MM.1S (cell line): ENCODE results near the gene DKK3.

ENCODE experiments used
- DNase-seq: peaks from one replicate; pipeline ENCODE4 v3.0.0-alpha.2; 2015
- H2AFZ ChIP-seq: fragments of 300-600 bp; sonication (generic); 2 replicates; pipeline ENCODE4 v1.6.0; 2016; ENCODE audit warnings: antibody characterized with exemption, low read length
- H3F3A ChIP-seq: fragments of 300-600 bp; sonication (generic); 2 replicates; pipeline ENCODE4 v1.6.1; 2016; ENCODE audit warnings: mild to moderate bottlenecking, antibody characterized with exemption, low read length, moderate library complexity, mixed read lengths; ENCODE audit not compliant: insufficient read depth
- H3K27ac ChIP-seq: fragments of 300-600 bp; sonication (generic); 2 replicates; pipeline ENCODE4 v1.5.1; 2016; ENCODE audit warnings: mild to moderate bottlenecking, low read length
- H3K27me3 ChIP-seq: fragments of 300-600 bp; sonication (generic); replicated peaks from 2 replicates; pipeline ENCODE4 v1.6.0; 2016; ENCODE audit warnings: low read length; ENCODE audit not compliant: insufficient read depth
- H3K36me3 ChIP-seq: fragments of 300-600 bp; sonication (generic); replicated peaks from 2 replicates; pipeline ENCODE4 v1.6.1; 2016; ENCODE audit warnings: mild to moderate bottlenecking, low read length, mixed read lengths; ENCODE audit not compliant: insufficient read depth
- H3K4me1 ChIP-seq: fragments of 300-600 bp; sonication (generic); 2 replicates; pipeline ENCODE4 v1.6.1; 2016; ENCODE audit warnings: low read length, mixed read lengths
- H3K4me2 ChIP-seq: fragments of 300-600 bp; sonication (generic); 2 replicates; pipeline ENCODE4 v1.6.0; 2016; ENCODE audit warnings: low read depth, low read length
- H3K4me3 ChIP-seq: fragments of 300-600 bp; sonication (generic); 2 replicates; pipeline ENCODE4 v1.5.1; 2016; ENCODE audit warnings: low read length, mixed read lengths
- H3K79me2 ChIP-seq: fragments of 300-600 bp; sonication (generic); 2 replicates; pipeline ENCODE4 v1.6.1; 2016; ENCODE audit warnings: mixed run types, low read length, mixed read lengths
- H3K9ac ChIP-seq: fragments of 300-600 bp; sonication (generic); 2 replicates; pipeline ENCODE4 v1.6.1; 2016; ENCODE audit warnings: low read length, mixed read lengths
- H3K9me2 ChIP-seq: fragments of 300-600 bp; sonication (generic); replicated peaks from 2 replicates; pipeline ENCODE4 v1.6.1; 2016; ENCODE audit warnings: mild to moderate bottlenecking, low read length, mixed read lengths; ENCODE audit not compliant: insufficient read depth
- H3K9me3 ChIP-seq: fragments of 300-600 bp; sonication (generic); replicated peaks from 2 replicates; pipeline ENCODE4 v1.6.1; 2016; ENCODE audit warnings: mild to moderate bottlenecking, low read length, mixed read lengths; ENCODE audit not compliant: insufficient read depth
- H4K20me1 ChIP-seq: fragments of 300-600 bp; sonication (generic); 2 replicates; pipeline ENCODE4 v1.6.1; 2016; ENCODE audit warnings: mild to moderate bottlenecking, low read length, moderate library complexity, mixed read lengths; ENCODE audit not compliant: insufficient read depth
- EZH2 ChIP-seq: fragments of 300-600 bp; sonication (generic); optimal IDR thresholded peaks from 2 replicates; pipeline ENCODE3; 2017; ENCODE audit warnings: low read depth, mild to moderate bottlenecking, antibody characterized with exemption, low read length, mixed read lengths
- EZH2phosphoT487 ChIP-seq: fragments of 300-600 bp; sonication (generic); IDR thresholded peaks from 2 replicates; pipeline ENCODE4 v1.6.1; 2018; ENCODE audit warnings: antibody characterized with exemption, low read length
- TF ChIP-seq, protein P1 (sequence below): fragments of 300-600 bp; sonication (generic); IDR thresholded peaks from 2 replicates; pipeline ENCODE4 v1.5.1; 2016; ENCODE audit warnings: antibody characterized with exemption, low read length, mixed read lengths

Gene DKK3

DNA sequence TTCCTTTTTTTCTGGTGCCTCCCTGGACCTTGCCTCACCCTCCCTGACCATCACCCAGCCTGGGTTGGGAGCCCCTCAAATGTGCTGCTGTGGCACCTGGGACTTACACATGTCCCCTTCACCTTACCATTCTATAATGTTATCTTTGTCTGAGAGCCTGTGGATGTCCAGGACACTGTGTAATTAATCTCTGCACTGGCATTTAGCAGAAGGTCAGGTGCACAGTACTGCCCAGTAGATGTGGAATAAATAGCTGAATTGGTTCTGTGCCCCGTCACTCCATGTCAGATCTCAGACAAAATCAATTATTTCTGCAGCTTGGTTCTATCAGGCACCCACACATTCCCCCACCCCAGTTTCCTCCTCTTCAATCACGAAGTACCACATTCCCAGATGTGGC is 19.9 kb upstream of the DKK3 start:
- no peak overlapping the region for H3K4me2 ChIP-seq
- DNase-seq = no peak
- no peak overlapping the region for H3K27ac ChIP-seq
- no peaks in the 10 kb centered on the region for H3K79me2 ChIP-seq
- H2AFZ ChIP-seq = no peak overlapping the region
- no peak overlapping the region for H3K9ac ChIP-seq
- H3F3A ChIP-seq = peaks cover 20% of the 10 kb centered on the region
- peaks cover 22% of the 10 kb centered on the region for H3K4me1 ChIP-seq
- TF ChIP-seq EZH2phosphoT487 (no peak), EZH2 (no peak)
- TF ChIP-seq, protein P1, sequence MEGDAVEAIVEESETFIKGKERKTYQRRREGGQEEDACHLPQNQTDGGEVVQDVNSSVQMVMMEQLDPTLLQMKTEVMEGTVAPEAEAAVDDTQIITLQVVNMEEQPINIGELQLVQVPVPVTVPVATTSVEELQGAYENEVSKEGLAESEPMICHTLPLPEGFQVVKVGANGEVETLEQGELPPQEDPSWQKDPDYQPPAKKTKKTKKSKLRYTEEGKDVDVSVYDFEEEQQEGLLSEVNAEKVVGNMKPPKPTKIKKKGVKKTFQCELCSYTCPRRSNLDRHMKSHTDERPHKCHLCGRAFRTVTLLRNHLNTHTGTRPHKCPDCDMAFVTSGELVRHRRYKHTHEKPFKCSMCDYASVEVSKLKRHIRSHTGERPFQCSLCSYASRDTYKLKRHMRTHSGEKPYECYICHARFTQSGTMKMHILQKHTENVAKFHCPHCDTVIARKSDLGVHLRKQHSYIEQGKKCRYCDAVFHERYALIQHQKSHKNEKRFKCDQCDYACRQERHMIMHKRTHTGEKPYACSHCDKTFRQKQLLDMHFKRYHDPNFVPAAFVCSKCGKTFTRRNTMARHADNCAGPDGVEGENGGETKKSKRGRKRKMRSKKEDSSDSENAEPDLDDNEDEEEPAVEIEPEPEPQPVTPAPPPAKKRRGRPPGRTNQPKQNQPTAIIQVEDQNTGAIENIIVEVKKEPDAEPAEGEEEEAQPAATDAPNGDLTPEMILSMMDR = no peak
- H3K36me3 ChIP-seq = no peaks in the 10 kb centered on the region
- no peak overlapping the region for H3K4me3 ChIP-seq
- no peaks in the 10 kb centered on the region for H3K27me3 ChIP-seq
- H3K9me3 ChIP-seq = no peaks in the 10 kb centered on the region
- no peaks in the 10 kb centered on the region for H3K9me2 ChIP-seq
- no peaks in the 10 kb centered on the region for H4K20me1 ChIP-seq

DNA sequence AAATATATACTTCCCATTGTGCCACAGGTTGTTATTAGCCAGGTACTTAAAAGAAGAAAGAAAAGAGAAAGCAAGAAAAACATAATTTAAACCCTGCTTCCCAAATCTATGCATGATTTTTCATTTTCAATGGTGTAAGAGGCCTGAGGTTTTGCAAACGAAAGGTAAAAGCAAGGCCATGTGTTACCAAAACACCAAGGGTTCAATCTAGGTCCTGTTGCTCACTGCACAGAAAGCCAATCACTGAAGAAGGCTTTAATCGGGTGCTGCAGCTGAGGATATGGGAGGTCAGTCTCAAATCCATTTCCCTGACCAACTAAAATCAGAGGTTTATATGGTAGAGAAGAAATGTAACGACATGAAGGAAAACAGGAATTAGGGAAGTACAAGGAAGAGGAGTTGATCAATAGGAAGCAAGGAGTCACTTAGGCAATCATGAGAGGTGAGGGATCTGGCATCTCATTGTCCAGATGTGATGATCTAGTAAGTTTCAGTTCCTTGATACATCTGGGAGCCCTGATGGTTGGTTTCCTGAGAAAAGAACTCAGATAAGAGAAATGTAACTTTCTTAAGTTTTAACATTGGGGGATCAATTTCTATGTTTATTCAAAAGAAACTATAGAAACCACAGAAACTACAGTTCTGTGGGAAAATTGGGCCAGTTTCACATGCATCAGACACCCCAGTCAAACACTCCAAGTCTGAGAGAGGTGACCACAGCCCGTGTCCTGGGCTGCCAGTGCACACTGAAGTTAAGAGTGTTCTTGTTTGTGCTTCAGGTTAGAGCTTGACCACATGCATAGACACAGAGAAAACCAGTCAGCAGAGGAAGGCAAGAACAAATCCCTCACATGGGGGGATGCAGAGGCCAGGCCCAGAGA is 18.1 kb upstream of the DKK3 start:
- Histone ChIP-seq H3K9ac (no peak overlapping the region), H3F3A (peaks cover 20% of the 10 kb centered on the region), H3K9me3 (no peaks in the 10 kb centered on the region), H3K27ac (peak overlapping the region; percentile 33; the same call in 1 of the 2 replicates), H3K9me2 (no peaks in the 10 kb centered on the region), H3K36me3 (no peaks in the 10 kb centered on the region), H3K27me3 (no peaks in the 10 kb centered on the region), H3K4me1 (peaks cover 22% of the 10 kb centered on the region), H2AFZ (no peak overlapping the region), H3K4me2 (peak overlapping the region; percentile 15; the same call in 1 of the 2 replicates), H4K20me1 (no peaks in the 10 kb centered on the region), H3K4me3 (no peak overlapping the region), H3K79me2 (no peaks in the 10 kb centered on the region)
- TF ChIP-seq EZH2phosphoT487 = no peak
- TF ChIP-seq, protein P1 = no peak
- no peak for TF ChIP-seq EZH2
- peak; percentile 73 for DNase-seq

DNA sequence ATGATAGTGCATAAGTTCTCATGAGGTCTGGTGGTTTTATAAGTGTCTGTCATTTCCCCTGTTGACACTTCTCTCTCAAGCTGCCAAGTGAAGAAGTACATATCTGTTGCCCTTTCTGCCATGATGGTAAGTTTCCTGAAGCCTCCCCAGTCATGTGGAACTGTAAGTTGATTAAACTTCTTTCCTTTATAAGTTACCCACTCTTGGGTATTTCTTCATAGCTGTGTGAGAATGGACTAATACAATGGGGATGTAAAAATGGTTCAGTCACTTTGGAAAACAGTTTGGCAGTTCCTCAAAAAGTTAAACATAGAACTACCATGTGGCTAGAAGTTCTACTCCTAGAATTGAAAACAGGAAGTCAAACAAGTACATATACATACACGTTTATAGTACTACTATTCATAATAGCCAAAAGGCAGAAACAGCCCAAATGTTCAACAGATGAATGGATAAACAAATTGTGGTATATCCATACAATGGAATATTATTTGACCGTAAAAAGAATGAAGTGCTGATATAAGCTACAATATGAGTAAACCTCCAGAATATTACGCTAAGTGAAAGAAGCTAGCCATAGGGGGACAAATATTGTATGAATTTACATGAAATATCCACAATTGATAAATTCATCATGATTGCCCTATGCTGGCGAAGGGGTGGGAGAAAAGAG is 16.0 kb upstream of the DKK3 start:
- H2AFZ ChIP-seq = no peak overlapping the region
- no peak overlapping the region for H3K4me3 ChIP-seq
- no peak for DNase-seq
- H4K20me1 ChIP-seq = no peaks in the 10 kb centered on the region
- H3K9me3 ChIP-seq = no peaks in the 10 kb centered on the region
- no peaks in the 10 kb centered on the region for H3K79me2 ChIP-seq
- H3K27ac ChIP-seq = no peak overlapping the region
- no peak overlapping the region for H3K4me2 ChIP-seq
- no peaks in the 10 kb centered on the region for H3K27me3 ChIP-seq
- H3K9me2 ChIP-seq = no peaks in the 10 kb centered on the region
- H3K9ac ChIP-seq = no peak overlapping the region
- peaks cover 20% of the 10 kb centered on the region for H3F3A ChIP-seq
- H3K4me1 ChIP-seq = peaks cover 22% of the 10 kb centered on the region
- TF ChIP-seq EZH2phosphoT487 = no peak
- no peak for TF ChIP-seq EZH2
- TF ChIP-seq, protein P1 = no peak
- H3K36me3 ChIP-seq = no peaks in the 10 kb centered on the region
